ENCODE measurements around the gene ANO3.

ANO3 gene

DNA sequence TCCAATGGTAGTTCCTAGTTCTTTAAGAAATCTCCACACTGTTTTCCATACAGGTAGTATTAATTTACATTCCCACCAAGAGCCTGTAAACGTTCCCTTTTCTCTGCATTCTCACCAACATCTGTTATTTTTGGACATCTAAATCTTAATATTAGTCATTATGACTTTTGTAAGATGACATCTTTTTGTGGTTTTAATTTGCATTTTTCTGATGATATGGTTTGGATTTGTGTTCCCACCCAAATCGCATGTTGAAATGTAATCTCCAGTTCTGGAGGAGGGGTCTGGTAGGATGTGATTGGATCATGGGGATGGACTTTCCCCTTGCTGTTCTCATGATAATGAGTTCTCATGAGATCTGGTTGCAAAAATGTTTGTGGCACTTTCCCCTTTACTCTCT, 151.2 kb downstream of the ANO3 start:
- no peak for DNase-seq (ENCODE audit: low read depth in 1 of 2, low spot score in 1 of 2)

DNA sequence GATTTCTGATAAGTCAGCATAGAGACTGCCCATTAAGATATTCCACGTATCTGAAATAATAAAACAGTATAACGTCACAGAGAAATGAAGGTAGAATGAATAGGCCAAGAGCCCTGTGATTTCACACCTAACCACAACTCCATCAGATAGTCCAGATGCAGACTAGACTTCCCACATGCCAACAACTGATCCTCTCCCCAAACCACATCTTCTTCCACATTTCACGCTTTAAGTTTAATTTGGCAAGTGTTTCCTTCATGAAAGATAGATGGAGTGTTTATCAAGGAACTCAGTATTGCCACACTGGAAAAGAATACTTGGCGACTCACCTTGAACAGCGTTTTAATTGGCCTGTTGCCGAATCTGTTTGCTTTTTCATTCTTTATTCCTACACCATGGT, 158.6 kb downstream of the ANO3 start:
- DNase-seq (ENCODE audit: low read depth in 1 of 2, low spot score in 1 of 2), result no peak

DNA sequence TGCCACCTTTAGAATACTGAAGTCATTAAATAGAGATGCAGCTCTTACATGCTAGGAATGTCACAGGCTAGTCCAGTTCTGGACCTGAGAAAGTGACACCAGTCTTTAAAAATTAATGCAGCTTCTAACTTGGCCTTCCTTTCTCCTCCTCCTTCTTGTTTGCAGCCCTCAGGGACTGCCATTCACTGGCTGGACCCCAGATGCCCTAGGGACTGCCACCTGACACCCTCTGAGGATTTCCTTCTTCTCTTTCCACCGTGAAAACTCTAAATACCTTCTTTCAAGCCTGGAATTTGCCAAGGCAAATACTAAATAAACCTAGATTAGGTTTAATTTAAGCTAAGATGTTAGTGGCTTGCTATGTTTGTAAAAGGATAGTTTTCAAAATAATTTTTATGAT, 161.7 kb downstream of the ANO3 start:
- no peak for DNase-seq (ENCODE audit: low read depth in 1 of 2, low spot score in 1 of 2)

DNA sequence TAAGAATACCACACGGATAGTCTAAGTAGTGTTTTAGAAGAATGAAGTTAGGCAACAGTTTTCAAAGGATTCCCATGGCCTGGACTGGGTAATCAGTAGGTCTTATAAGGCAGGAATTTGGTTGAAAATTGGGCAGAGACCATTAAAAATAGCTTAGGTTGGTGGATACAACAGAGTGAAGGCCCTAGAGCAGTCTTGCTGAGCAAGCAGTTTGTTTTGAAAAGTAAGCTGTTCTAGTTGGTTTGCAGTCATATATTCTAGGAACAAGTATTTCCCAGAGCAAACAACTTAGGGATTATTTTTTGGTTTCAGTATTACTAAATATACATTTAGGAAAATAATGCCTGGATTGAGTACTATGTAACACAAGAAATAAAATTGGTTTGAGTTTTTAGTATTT, 175.3 kb downstream of the ANO3 start:
- DNase-seq (ENCODE audit: low read depth in 1 of 2, low spot score in 1 of 2), result no peak

DNA sequence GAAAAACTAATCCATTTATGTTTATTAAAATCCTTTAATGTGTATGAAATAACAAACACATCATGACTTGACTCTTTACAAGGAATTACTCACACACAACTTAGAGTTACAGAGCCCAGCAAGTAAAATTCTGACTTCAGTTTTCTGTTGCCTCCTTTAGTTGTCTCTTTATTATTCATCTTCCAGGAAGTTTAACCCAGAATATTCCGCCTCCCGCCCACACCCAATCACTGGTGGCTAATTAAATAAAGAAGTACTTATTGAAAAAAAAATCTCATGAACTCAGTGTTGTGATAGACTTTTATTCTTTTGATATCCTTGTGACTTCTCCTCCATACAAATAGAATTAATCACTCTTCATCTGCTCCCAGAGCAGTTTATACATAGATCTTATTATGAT, 178.2 kb downstream of the ANO3 start:
- no peak for DNase-seq (ENCODE audit: low read depth in 1 of 2, low spot score in 1 of 2)

DNA sequence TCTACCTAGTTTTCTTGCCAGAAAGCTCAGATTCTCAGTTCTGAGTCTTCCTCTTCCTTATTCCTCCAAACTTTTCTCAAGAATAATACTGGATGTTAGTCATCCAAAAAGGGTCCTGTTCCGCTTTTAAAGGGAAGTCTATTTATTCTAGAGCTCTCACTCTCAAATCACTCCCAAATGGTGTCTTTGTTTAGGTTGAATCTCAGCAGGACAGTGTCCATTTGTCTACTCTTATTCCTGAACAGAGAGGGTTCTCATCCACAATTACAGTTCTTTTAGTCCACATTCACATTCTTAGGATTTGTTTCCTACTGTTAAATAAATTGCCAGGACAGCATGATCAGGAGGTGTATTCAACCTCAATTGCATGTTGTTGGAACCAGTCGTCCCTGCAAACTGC, 178.8 kb downstream of the ANO3 start:
- no peak for DNase-seq (ENCODE audit: low read depth in 1 of 2, low spot score in 1 of 2)

DNA sequence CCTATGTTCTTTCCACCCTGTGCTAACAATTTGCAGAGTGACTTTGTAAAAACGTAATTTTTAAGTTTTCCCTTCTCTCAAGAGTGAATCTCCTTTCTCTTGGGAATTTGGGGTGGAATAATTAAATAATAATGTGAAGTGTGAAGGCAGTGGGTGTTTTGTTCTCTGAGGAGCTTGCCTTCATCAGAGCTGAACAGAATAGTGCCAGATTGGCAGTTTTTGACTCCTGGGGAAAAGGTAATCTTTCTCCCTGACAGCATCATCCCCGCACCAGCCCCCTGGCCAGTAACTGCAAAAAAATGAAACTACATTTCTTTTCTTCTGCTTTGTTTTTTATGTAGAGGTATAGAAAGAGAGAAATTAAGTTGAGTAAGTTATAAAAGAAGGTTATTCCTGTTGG, 180.3 kb downstream of the ANO3 start:
- no peak for DNase-seq (ENCODE audit: low read depth in 1 of 2, low spot score in 1 of 2)

DNA sequence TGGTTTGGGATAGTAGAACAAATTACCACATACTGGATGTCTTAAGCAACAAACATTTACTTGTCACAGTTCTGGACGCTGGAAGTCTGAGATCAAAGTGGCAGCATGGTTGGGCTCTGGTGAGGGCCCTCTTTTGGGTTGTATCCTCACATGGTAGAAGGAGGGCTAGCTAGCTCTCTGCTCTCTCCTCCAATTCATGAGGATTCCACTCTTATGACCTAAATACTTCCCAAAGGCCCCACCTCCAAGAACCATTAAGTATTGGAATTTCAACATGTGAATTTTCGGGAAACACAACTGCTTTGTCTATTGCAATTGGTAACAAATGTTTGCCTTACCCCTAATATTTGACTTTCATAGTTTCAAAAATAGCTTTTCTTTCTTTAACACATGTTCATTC, 187.5 kb downstream of the ANO3 start:
- DNase-seq (ENCODE audit: low read depth in 1 of 2, low spot score in 1 of 2), result no peak

DNA sequence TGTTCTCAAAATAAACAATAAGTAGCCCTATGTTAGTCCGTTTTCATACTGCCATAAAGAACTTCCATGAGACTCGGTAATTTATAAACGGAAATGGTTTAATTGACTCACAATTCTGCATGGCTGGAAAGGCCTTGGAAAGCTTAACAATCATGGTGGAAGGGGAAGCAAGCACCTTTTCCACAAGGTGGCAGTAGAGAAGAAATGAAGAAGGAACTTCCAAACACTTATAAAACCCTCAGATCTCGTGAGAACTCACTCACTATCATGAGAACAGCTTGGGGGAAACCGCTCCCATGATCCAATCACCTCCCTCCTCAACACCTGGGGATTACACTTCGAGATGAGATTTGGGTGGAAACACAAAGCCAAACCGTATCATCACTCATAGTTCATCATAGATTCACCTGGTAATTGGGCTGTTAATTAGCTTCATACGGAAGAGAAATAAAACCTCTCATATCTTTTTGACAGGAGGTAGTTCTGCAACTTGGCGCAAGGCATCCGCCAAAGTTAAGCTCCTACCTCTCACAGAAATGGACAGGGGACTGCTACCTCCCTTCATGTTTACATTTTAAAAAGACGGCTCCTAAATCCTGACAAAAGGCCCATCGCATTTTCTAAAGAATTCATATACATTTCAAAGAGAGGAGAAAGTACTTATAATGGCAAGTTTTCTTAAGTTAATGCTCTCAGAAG, 191.1 kb downstream of the ANO3 start:
- DNase-seq (ENCODE audit: low read depth in 1 of 2, low spot score in 1 of 2), result no peak

GRCh38 chr11:26527685-26528084, 195.8 kb downstream of the ANO3 start:
- DNase-seq (ENCODE audit: low read depth in 1 of 2, low spot score in 1 of 2), result no peak

- DNase-seq (ENCODE audit: low read depth in 1 of 2, low spot score in 1 of 2), result no peak
Measured at GRCh38 chr11:26537341-26537740, 205.4 kb downstream of the ANO3 start.

GRCh38 chr11:26539517-26539916, 207.6 kb downstream of the ANO3 start:
- no peak for DNase-seq (ENCODE audit: low read depth in 1 of 2, low spot score in 1 of 2)

DNA sequence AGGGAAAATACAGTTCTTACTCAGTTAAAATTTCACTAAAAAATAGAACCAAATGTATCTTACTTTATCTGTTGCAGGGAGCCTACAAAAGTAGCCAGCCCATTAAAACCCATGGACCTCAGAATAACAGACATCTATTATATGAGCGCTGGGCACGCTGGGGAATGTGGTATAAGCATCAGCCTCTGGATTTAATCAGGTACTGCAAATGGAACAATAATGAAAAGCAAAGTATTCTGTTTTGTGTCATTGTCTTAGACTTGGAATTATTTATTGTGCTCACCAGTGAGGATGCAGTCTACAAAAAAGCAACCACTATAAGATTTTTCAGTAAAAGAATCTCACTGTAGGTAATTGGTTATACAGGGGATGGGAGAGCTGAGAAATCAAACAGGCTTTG, 209.9 kb downstream of the ANO3 start:
- no peak for DNase-seq (ENCODE audit: low read depth in 1 of 2, low spot score in 1 of 2)

GRCh38 chr11:26549176-26549575, 217.2 kb downstream of the ANO3 start:
- DNase-seq (ENCODE audit: low read depth in 1 of 2, low spot score in 1 of 2), result no peak

DNA sequence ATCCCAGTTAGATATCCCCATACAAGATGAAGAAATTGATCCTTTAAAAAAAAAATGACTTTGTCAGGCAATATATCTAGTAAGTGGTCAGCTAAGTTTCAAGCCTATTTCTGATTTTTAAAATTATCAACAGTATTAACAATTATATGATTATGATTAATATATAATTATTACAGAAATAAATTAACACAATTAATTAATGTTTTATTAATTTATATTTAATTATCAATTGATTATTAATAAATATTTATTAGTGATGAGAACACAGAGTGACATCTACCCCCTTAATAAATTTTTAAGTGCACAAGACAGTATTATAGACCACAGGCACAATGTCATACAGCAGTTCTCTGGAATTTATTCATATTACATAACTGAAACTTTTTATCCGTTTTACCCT, 218.1 kb downstream of the ANO3 start:
- no peak for DNase-seq (ENCODE audit: low read depth in 1 of 2, low spot score in 1 of 2)

DNA sequence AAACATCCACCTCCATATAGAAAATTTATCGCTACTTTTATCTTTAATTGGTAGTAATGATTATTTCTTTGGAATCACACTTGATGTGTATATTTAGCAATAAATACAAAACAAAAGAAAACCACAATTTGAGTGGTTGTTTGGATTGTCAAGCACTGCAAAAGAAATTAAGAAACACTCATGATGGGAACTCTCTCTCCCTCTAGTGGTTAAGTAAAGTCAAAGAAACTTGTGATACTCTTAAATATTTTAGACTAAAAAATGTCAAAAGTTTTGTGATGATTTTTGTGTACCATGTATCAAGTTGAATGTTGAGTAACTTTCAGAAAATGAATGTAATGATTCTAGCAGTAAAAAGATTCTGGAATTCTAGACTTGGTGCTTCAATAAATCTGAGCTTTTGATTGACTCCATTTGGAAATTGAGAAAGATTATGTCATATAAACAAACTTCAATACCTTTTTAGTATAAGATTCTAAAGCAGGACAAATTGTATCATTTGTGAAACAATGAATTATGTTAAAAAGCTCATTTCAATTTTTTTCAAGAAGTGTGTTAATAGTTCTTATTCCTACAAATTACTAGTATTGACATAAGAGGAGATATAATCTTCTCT, 219.4 kb downstream of the ANO3 start:
- no peak for DNase-seq (ENCODE audit: low read depth in 1 of 2, low spot score in 1 of 2)

GRCh38 chr11:26553182-26553581, 221.3 kb downstream of the ANO3 start:
- DNase-seq (ENCODE audit: low read depth in 1 of 2, low spot score in 1 of 2), result no peak

GRCh38 chr11:26554455-26554854, 222.5 kb downstream of the ANO3 start:
- no peak for DNase-seq (ENCODE audit: low read depth in 1 of 2, low spot score in 1 of 2)

GRCh38 chr11:26556582-26556981, 224.7 kb downstream of the ANO3 start:
- no peak for DNase-seq (ENCODE audit: low read depth in 1 of 2, low spot score in 1 of 2)

DNA sequence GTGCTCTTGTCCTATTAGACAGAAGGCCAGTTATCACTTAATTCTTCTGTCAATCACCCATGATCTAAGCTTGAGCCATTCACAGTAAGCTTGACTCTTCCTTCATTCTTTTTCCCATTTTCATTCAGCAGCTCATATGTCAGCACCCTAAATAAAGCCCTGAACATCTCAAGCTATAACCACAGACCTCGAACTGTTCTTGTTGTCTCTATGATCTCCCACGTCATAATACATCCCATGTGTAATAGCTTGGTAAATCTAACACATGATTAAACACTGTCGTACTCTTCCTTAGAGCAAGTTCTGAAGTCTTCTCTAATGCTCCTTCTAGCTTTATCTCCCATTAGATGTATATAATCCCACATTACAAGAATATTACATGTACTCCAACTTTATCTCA, 225.7 kb downstream of the ANO3 start:
- DNase-seq (ENCODE audit: low read depth in 1 of 2, low spot score in 1 of 2), result no peak

- DNase-seq (ENCODE audit: low read depth in 1 of 2, low spot score in 1 of 2), result no peak
Measured at GRCh38 chr11:26558190-26558589, 226.3 kb downstream of the ANO3 start.

- DNase-seq (ENCODE audit: low read depth in 1 of 2, low spot score in 1 of 2), result no peak
Measured at GRCh38 chr11:26569646-26570045, 237.7 kb downstream of the ANO3 start.
